Measurements from ENCODE around the gene GRID1. TPM values are rescaled to one million over a fixed set of nuclear protein-coding genes. Genes with fewer than 3 reads are reported as not detected.

GRID1 gene
- total RNA-seq, 1 experiment from 2014 or later, result 0.37 TPM

DNA sequence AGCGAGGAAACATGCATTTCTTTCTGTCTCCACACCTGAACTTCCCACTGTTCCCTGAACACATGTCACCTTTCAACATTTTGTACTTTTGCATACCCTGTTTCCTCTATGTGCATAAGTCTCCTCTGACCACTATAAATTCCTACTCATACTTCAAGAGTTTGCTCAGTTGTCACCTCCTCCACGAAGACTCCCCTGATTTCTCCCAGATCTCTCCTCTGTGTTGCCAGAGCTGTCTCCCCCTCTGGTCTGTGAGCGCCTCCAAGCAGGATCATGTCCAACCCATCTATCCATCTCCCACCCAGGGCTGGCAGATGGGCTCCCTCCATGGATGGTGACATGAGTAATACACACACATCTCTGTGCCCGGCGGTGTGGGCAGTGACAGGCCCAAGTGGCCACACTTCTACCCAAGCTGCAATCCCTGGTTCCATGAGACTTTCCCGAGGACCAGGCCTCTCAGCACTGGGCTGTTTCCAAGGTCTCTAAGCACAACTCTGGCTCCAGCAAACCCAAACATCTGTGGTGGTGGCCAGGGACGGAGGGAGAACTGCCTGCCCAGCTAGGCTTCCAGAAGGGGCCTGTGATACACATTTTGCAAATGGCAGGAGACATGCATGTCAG lies 135.9 kb downstream of the GRID1 start (continued):
- TF ChIP-seq, protein P1, sequence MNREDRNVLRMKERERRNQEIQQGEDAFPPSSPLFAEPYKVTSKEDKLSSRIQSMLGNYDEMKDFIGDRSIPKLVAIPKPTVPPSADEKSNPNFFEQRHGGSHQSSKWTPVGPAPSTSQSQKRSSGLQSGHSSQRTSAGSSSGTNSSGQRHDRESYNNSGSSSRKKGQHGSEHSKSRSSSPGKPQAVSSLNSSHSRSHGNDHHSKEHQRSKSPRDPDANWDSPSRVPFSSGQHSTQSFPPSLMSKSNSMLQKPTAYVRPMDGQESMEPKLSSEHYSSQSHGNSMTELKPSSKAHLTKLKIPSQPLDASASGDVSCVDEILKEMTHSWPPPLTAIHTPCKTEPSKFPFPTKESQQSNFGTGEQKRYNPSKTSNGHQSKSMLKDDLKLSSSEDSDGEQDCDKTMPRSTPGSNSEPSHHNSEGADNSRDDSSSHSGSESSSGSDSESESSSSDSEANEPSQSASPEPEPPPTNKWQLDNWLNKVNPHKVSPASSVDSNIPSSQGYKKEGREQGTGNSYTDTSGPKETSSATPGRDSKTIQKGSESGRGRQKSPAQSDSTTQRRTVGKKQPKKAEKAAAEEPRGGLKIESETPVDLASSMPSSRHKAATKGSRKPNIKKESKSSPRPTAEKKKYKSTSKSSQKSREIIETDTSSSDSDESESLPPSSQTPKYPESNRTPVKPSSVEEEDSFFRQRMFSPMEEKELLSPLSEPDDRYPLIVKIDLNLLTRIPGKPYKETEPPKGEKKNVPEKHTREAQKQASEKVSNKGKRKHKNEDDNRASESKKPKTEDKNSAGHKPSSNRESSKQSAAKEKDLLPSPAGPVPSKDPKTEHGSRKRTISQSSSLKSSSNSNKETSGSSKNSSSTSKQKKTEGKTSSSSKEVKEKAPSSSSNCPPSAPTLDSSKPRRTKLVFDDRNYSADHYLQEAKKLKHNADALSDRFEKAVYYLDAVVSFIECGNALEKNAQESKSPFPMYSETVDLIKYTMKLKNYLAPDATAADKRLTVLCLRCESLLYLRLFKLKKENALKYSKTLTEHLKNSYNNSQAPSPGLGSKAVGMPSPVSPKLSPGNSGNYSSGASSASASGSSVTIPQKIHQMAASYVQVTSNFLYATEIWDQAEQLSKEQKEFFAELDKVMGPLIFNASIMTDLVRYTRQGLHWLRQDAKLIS (CRISPR knock-in tag; IDR thresholded peaks at IDR 0.05; ENCODE audit: borderline replicate concordance), result no peak
- TF ChIP-seq GRHL2 (CRISPR knock-in tag; IDR thresholded peaks at IDR 0.05; ENCODE audit: insufficient replicate concordance, severe bottlenecking) (no peak), FOXK1 (CRISPR knock-in tag; IDR thresholded peaks at IDR 0.05) (no peak), CBFB (CRISPR knock-in tag; IDR thresholded peaks at IDR 0.05; ENCODE audit: low read depth) (no peak), ZNF423 (CRISPR knock-in tag; IDR thresholded peaks at IDR 0.05) (no peak)
- TF ChIP-seq, protein P2, sequence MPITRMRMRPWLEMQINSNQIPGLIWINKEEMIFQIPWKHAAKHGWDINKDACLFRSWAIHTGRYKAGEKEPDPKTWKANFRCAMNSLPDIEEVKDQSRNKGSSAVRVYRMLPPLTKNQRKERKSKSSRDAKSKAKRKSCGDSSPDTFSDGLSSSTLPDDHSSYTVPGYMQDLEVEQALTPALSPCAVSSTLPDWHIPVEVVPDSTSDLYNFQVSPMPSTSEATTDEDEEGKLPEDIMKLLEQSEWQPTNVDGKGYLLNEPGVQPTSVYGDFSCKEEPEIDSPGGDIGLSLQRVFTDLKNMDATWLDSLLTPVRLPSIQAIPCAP (CRISPR knock-in tag; IDR thresholded peaks at IDR 0.05), result no peak

DNA sequence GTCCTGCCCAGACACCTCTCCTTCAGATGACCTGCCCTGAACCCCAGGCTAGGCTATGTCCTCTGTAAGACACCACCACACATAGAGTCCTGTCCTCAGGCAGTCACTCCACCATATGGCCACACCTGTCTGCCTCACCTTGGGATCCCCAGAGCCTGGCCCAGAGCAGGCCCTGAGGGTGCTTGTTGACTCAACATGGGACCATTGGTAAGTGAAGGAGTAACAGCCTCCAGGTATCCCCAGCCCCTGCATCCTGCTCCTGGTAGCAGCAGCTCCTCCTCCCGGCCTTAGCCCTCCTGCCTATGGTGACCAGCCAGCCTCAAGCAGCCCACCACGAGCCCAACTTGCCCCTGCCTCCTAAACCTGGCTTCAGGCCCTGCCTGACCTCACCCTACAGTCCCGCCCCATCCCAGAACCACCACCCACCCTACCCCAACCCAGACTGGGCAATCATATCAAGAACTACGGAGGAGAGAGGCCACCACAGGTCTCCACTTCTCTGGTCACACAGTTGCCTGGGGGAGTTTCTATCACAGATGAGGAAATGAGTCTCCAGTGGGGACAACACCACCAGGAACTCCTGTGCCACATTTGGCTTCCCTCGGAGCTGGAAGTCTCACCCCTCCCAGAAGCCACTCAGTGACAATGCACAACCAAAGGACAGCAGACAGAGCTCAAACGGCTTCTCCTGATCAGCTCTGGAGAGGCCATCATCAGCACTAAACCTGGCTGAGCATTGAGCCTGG lies 136.6 kb downstream of the GRID1 start:
- Mint-ChIP-seq H3K9me3 (no peaks in the 10 kb centered on the region), H3K4me1 (peaks cover 39% of the 10 kb centered on the region), H3K27me3 (ENCODE audit: low read depth) (no peaks in the 10 kb centered on the region), H3K4me3 (no peak overlapping the region), H3K36me3 (no peaks in the 10 kb centered on the region), H3K27ac (no peak overlapping the region)
- CTCF ChIA-PET, result interaction anchor here (1.0 to 1.1 kb wide), 2 partner anchors 52 to 119 kb away, joined by 3 to 4 read pairs; no protein-coding TSS in a partner anchor
- no peak for DNase-seq (ENCODE audit: low spot score)
- POLR2A ChIA-PET, result no interaction called here
- no peak for ATAC-seq
- TF ChIP-seq TP53 (CRISPR knock-in tag; IDR thresholded peaks at IDR 0.05) (no peak), HMGA2 (CRISPR knock-in tag; IDR thresholded peaks at IDR 0.05) (no peak), JAZF1 (CRISPR knock-in tag; IDR thresholded peaks at IDR 0.05) (no peak), SMAD3 (CRISPR knock-in tag; IDR thresholded peaks at IDR 0.05; ENCODE audit: borderline replicate concordance) (no peak), CREB1 (CRISPR knock-in tag; IDR thresholded peaks at IDR 0.05) (no peak), TCF7 (CRISPR knock-in tag; IDR thresholded peaks at IDR 0.05; ENCODE audit: low read depth) (no peak), TEAD1 (CRISPR knock-in tag; IDR thresholded peaks at IDR 0.05) (no peak), NR3C1 (CRISPR knock-in tag; conservative IDR thresholded peaks at IDR 0.05; ENCODE audit: low read depth) (no peak), MXD4 (CRISPR knock-in tag; IDR thresholded peaks at IDR 0.05; ENCODE audit: borderline replicate concordance) (no peak), ATF1 (CRISPR knock-in tag; IDR thresholded peaks at IDR 0.05) (no peak)
- TF ChIP-seq, protein P3, sequence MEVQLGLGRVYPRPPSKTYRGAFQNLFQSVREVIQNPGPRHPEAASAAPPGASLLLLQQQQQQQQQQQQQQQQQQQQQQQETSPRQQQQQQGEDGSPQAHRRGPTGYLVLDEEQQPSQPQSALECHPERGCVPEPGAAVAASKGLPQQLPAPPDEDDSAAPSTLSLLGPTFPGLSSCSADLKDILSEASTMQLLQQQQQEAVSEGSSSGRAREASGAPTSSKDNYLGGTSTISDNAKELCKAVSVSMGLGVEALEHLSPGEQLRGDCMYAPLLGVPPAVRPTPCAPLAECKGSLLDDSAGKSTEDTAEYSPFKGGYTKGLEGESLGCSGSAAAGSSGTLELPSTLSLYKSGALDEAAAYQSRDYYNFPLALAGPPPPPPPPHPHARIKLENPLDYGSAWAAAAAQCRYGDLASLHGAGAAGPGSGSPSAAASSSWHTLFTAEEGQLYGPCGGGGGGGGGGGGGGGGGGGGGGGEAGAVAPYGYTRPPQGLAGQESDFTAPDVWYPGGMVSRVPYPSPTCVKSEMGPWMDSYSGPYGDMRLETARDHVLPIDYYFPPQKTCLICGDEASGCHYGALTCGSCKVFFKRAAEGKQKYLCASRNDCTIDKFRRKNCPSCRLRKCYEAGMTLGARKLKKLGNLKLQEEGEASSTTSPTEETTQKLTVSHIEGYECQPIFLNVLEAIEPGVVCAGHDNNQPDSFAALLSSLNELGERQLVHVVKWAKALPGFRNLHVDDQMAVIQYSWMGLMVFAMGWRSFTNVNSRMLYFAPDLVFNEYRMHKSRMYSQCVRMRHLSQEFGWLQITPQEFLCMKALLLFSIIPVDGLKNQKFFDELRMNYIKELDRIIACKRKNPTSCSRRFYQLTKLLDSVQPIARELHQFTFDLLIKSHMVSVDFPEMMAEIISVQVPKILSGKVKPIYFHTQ (CRISPR knock-in tag; IDR thresholded peaks at IDR 0.05), result no peak
- TF ChIP-seq, protein P4, sequence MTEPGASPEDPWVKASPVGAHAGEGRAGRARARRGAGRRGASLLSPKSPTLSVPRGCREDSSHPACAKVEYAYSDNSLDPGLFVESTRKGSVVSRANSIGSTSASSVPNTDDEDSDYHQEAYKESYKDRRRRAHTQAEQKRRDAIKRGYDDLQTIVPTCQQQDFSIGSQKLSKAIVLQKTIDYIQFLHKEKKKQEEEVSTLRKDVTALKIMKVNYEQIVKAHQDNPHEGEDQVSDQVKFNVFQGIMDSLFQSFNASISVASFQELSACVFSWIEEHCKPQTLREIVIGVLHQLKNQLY (CRISPR knock-in tag; IDR thresholded peaks at IDR 0.05), result no peak
- TF ChIP-seq, protein P5, sequence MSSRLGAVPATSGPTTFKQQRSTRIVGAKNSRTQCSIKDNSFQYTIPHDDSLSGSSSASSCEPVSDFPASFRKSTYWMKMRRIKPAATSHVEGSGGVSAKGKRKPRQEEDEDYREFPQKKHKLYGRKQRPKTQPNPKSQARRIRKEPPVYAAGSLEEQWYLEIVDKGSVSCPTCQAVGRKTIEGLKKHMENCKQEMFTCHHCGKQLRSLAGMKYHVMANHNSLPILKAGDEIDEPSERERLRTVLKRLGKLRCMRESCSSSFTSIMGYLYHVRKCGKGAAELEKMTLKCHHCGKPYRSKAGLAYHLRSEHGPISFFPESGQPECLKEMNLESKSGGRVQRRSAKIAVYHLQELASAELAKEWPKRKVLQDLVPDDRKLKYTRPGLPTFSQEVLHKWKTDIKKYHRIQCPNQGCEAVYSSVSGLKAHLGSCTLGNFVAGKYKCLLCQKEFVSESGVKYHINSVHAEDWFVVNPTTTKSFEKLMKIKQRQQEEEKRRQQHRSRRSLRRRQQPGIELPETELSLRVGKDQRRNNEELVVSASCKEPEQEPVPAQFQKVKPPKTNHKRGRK (CRISPR knock-in tag; IDR thresholded peaks at IDR 0.05; ENCODE audit: borderline replicate concordance), result no peak
- TF ChIP-seq, protein P6, sequence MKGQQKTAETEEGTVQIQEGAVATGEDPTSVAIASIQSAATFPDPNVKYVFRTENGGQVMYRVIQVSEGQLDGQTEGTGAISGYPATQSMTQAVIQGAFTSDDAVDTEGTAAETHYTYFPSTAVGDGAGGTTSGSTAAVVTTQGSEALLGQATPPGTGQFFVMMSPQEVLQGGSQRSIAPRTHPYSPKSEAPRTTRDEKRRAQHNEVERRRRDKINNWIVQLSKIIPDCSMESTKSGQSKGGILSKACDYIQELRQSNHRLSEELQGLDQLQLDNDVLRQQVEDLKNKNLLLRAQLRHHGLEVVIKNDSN (CRISPR knock-in tag; IDR thresholded peaks at IDR 0.05), result no peak
- TF ChIP-seq, protein P7, sequence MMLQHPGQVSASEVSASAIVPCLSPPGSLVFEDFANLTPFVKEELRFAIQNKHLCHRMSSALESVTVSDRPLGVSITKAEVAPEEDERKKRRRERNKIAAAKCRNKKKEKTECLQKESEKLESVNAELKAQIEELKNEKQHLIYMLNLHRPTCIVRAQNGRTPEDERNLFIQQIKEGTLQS (CRISPR knock-in tag; conservative IDR thresholded peaks at IDR 0.05), result no peak
- TF ChIP-seq, protein P8, sequence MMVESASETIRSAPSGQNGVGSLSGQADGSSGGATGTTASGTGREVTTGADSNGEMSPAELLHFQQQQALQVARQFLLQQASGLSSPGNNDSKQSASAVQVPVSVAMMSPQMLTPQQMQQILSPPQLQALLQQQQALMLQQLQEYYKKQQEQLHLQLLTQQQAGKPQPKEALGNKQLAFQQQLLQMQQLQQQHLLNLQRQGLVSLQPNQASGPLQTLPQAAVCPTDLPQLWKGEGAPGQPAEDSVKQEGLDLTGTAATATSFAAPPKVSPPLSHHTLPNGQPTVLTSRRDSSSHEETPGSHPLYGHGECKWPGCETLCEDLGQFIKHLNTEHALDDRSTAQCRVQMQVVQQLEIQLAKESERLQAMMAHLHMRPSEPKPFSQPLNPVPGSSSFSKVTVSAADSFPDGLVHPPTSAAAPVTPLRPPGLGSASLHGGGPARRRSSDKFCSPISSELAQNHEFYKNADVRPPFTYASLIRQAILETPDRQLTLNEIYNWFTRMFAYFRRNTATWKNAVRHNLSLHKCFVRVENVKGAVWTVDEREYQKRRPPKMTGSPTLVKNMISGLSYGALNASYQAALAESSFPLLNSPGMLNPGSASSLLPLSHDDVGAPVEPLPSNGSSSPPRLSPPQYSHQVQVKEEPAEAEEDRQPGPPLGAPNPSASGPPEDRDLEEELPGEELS (CRISPR knock-in tag; IDR thresholded peaks at IDR 0.05), result no peak

All from WTC11 (cell line).